Smooth muscle cell (in vitro differentiated cells): ENCODE measurements around the gene UBIAD1. TPM values are rescaled to one million over a fixed set of nuclear protein-coding genes. Genes with fewer than 3 reads are reported as not detected.

Experiments
- DNase-seq: peaks from one replicate; lab custom pipeline; 2025; ENCODE audit not compliant: unreplicated experiment; lab: John Stamatoyannopoulos, UW
- H2AFZ ChIP-seq: fragments of 200-600 bp; sonication (generic); 2 replicates; pipeline ENCODE4 v1.6.0; 2016; ENCODE audit warnings: antibody characterized with exemption, low read depth, mild to moderate bottlenecking
- H3F3A ChIP-seq: fragments of 200-600 bp; sonication (generic); 2 replicates; pipeline ENCODE4 v1.6.0; 2017; ENCODE audit warnings: antibody characterized with exemption, low read depth
- H3K27ac ChIP-seq: fragments of 200-600 bp; sonication (generic); 2 replicates; pipeline ENCODE4 v1.5.1; 2016; ENCODE audit warnings: low read depth, mild to moderate bottlenecking
- H3K27me3 ChIP-seq: fragments of 200-600 bp; sonication (generic); 2 replicates; pipeline ENCODE4 v1.6.1; 2016; ENCODE audit warnings: low read depth, mild to moderate bottlenecking
- H3K36me3 ChIP-seq: fragments of 200-600 bp; sonication (generic); 2 replicates; pipeline ENCODE4 v1.5.1; 2016; ENCODE audit warnings: low read depth
- H3K4me1 ChIP-seq: fragments of 200-600 bp; sonication (generic); 2 replicates; pipeline ENCODE4 v1.5.1; 2016; ENCODE audit warnings: low read depth
- H3K4me2 ChIP-seq: fragments of 200-600 bp; sonication (generic); 2 replicates; pipeline ENCODE4 v1.6.0; 2016; ENCODE audit warnings: mild to moderate bottlenecking
- H3K4me3 ChIP-seq: fragments of 200-600 bp; sonication (generic); 2 replicates; pipeline ENCODE4 v1.5.1; 2016; ENCODE audit warnings: mild to moderate bottlenecking
- H3K79me2 ChIP-seq: fragments of 200-600 bp; sonication (generic); 2 replicates; pipeline ENCODE4 v1.6.0; 2016; ENCODE audit warnings: low read depth, mild to moderate bottlenecking
- H3K9ac ChIP-seq: fragments of 200-600 bp; sonication (generic); 2 replicates; pipeline ENCODE4 v1.6.0; 2016; ENCODE audit warnings: low read depth
- H3K9me3 ChIP-seq: fragments of 200-600 bp; sonication (generic); replicated peaks from 2 replicates; pipeline ENCODE4 v1.5.1; 2016; ENCODE audit warnings: low read depth
- H4K20me1 ChIP-seq: fragments of 200-600 bp; sonication (generic); 2 replicates; pipeline ENCODE4 v1.6.0; 2016; ENCODE audit warnings: low read depth
- CTCF ChIP-seq: fragments of 200-600 bp; sonication (generic); IDR thresholded peaks from 2 replicates; pipeline ENCODE4 v1.5.1; 2017; ENCODE audit warnings: borderline replicate concordance, mild to moderate bottlenecking, antibody characterized with exemption; ENCODE audit not compliant: insufficient read depth, poor library complexity, severe bottlenecking
- WGBS: methylation state at CpG from one replicate; pipeline ENCODE4 v1.1.7; 2016; ENCODE audit warnings: low lambda C conversion rate; 5-methylcytosine and 5-hydroxymethylcytosine counted together
- polyA plus RNA-seq: library from polyadenylated mRNA; unstranded; fragments of >200 nt; fragmentation: Nextera tagmentation; extraction: Ambion mirVana; gene quantifications from 2 replicates; pipeline ENCODE4 v1.2.1, GENCODE V29; 2016
- total RNA-seq: library from RNA; depleted of rRNA; stranded (reverse); fragments of >200 nt; gene quantifications from 2 replicates; pipeline ENCODE4 v1.2.3, GENCODE V29; 2014

The UBIAD1 gene
- total and polyA plus RNA-seq, 2 experiments from 2014 or later, result 5.8 to 7.9 TPM

- Histone ChIP-seq H3K9ac (no peak overlapping the region), H3K36me3 (no peaks in the 10 kb centered on the region), H3F3A (no peaks in the 10 kb centered on the region), H3K4me2 (no peak overlapping the region), H2AFZ (no peak overlapping the region), H4K20me1 (no peaks in the 10 kb centered on the region), H3K9me3 (no peaks in the 10 kb centered on the region), H3K79me2 (no peaks in the 10 kb centered on the region), H3K27ac (no peak overlapping the region), H3K4me1 (no peaks in the 10 kb centered on the region), H3K27me3 (no peaks in the 10 kb centered on the region), H3K4me3 (no peak overlapping the region)
- no peak for DNase-seq
- TF ChIP-seq CTCF, result no peak
- 83% methylated on average over 13 of the region's 13 CpGs for whole genome bisulfite sequencing
These were observed 59.0 kb downstream of the UBIAD1 start for GRCh38 chr1:11331945-11332546.

- DNase-seq, result no peak
- no peak overlapping the region for H3K27ac ChIP-seq
- no peak overlapping the region for H3K4me3 ChIP-seq
- no peak overlapping the region for H2AFZ ChIP-seq
- 91% methylated on average over 7 of the region's 7 CpGs for WGBS
- TF ChIP-seq CTCF, result no peak
- H3F3A ChIP-seq, result no peaks in the 10 kb centered on the region
- H3K9me3 ChIP-seq, result no peaks in the 10 kb centered on the region
- no peak overlapping the region for H3K9ac ChIP-seq
- no peaks in the 10 kb centered on the region for H3K79me2 ChIP-seq
- H3K4me2 ChIP-seq, result no peak overlapping the region
- no peaks in the 10 kb centered on the region for H3K27me3 ChIP-seq
- H3K36me3 ChIP-seq, result no peaks in the 10 kb centered on the region
- no peaks in the 10 kb centered on the region for H4K20me1 ChIP-seq
- no peaks in the 10 kb centered on the region for H3K4me1 ChIP-seq
These were observed 60.6 kb downstream of the UBIAD1 start for GRCh38 chr1:11333631-11334030.

- Histone ChIP-seq H2AFZ (no peak overlapping the region), H3K9ac (no peak overlapping the region), H3K27ac (no peak overlapping the region), H3K4me2 (no peak overlapping the region), H3K36me3 (no peaks in the 10 kb centered on the region), H3K9me3 (no peaks in the 10 kb centered on the region), H3K4me1 (no peaks in the 10 kb centered on the region), H4K20me1 (no peaks in the 10 kb centered on the region), H3K27me3 (peaks cover 3% of the 10 kb centered on the region), H3F3A (no peaks in the 10 kb centered on the region), H3K4me3 (no peak overlapping the region), H3K79me2 (no peaks in the 10 kb centered on the region)
- WGBS, result 77% methylated on average over 13 of the region's 13 CpGs
- TF ChIP-seq CTCF, result no peak
- DNase-seq, result no peak
These were observed 61.3 kb downstream of the UBIAD1 start for GRCh38 chr1:11334261-11334804.

- Histone ChIP-seq H2AFZ (no peak overlapping the region), H4K20me1 (no peaks in the 10 kb centered on the region), H3K79me2 (no peaks in the 10 kb centered on the region), H3K27ac (no peak overlapping the region), H3K9ac (no peak overlapping the region), H3F3A (no peaks in the 10 kb centered on the region), H3K4me3 (no peak overlapping the region), H3K27me3 (peaks cover 8% of the 10 kb centered on the region), H3K4me2 (no peak overlapping the region), H3K9me3 (no peaks in the 10 kb centered on the region), H3K4me1 (no peaks in the 10 kb centered on the region), H3K36me3 (no peaks in the 10 kb centered on the region)
- 96% methylated on average over 7 of the region's 7 CpGs for WGBS
- TF ChIP-seq CTCF, result no peak
- DNase-seq, result no peak
These were observed 61.8 kb downstream of the UBIAD1 start for GRCh38 chr1:11334821-11335220.
